HepG2 (cell line): Measurements from ENCODE around the gene DOLK. TPM values are rescaled to one million over a fixed set of nuclear protein-coding genes. Genes with fewer than 3 reads are reported as not detected.

ENCODE experiments used
- CAMTA2 ChIP-seq: sonication (generic); formaldehyde crosslinking; IDR thresholded peaks from 2 replicates; pipeline ENCODE4 v1.4.0; 2020; ENCODE audit warnings: mild to moderate bottlenecking, missing genetic modification reagents, borderline replicate concordance
- ESRRA ChIP-seq: sonication (generic); formaldehyde crosslinking; IDR thresholded peaks from 2 replicates; pipeline ENCODE4 v1.5.1; 2020; ENCODE audit warnings: mild to moderate bottlenecking, low read depth, missing genetic modification reagents
- MBNL3 ChIP-seq: fragments of 250-450 bp; sonication (Bioruptor Pico); conservative IDR thresholded peaks from 2 replicates; pipeline ENCODE4 v1.8.0; 2022; ENCODE audit warnings: mild to moderate bottlenecking, inconsistent platforms
- NR2F6 ChIP-seq, 2 experiments: IDR thresholded peaks; 2 replicates each; pipeline ENCODE4 v1.6.1; 2016; ENCODE audit warnings: antibody characterized with exemption in 1 of 2, mild to moderate bottlenecking in 1 of 2
- ZBTB39 ChIP-seq: sonication (generic); formaldehyde crosslinking; IDR thresholded peaks from 2 replicates; pipeline ENCODE4 v1.5.0; 2020; ENCODE audit warnings: missing genetic modification reagents
- ZNF230 ChIP-seq: sonication (generic); formaldehyde crosslinking; IDR thresholded peaks from 2 replicates; pipeline ENCODE4 v1.4.0; 2020; ENCODE audit warnings: mild to moderate bottlenecking, missing genetic modification reagents
- ZNF256 ChIP-seq: sonication (generic); formaldehyde crosslinking; conservative IDR thresholded peaks from 2 replicates; pipeline ENCODE4 v1.4.0; 2020; ENCODE audit warnings: missing genetic modification reagents
- ZNF331 ChIP-seq: sonication (generic); formaldehyde crosslinking; IDR thresholded peaks from 2 replicates; pipeline ENCODE4 v1.4.0; 2020; ENCODE audit warnings: missing genetic modification reagents
- ZNF430 ChIP-seq: sonication (generic); formaldehyde crosslinking; IDR thresholded peaks from 2 replicates; pipeline ENCODE4 v1.9.0; 2021; ENCODE audit warnings: mild to moderate bottlenecking, missing genetic modification reagents
- ZNF496 ChIP-seq: sonication (generic); formaldehyde crosslinking; IDR thresholded peaks from 2 replicates; pipeline ENCODE4 v1.8.1; 2023; ENCODE audit warnings: mild to moderate bottlenecking, moderate library complexity, missing genetic modification reagents; ENCODE audit not compliant: insufficient replicate concordance
- ZNF572 ChIP-seq: sonication (generic); formaldehyde crosslinking; IDR thresholded peaks from 2 replicates; pipeline ENCODE4 v1.5.1; 2020; ENCODE audit warnings: mild to moderate bottlenecking, missing genetic modification reagents
- ZNF777 ChIP-seq: sonication (generic); formaldehyde crosslinking; IDR thresholded peaks from 2 replicates; pipeline ENCODE4 v1.4.0; 2020; ENCODE audit warnings: missing genetic modification reagents
- ZNF816 ChIP-seq: sonication (generic); formaldehyde crosslinking; IDR thresholded peaks from 2 replicates; pipeline ENCODE4 v1.8.0; 2022; ENCODE audit warnings: missing genetic modification reagents, mild to moderate bottlenecking, borderline replicate concordance
- ZNF878 ChIP-seq: sonication (generic); formaldehyde crosslinking; IDR thresholded peaks from 2 replicates; pipeline ENCODE4 v1.8.1; 2023; ENCODE audit warnings: mild to moderate bottlenecking, missing genetic modification reagents, moderate library complexity
- polyA plus RNA-seq, 8 experiments: library from polyadenylated mRNA; depleted of rRNA in 3 of 8; stranded (reverse) in 7 of 8; unstranded in 1 of 8; fragments of >200 nt; fragmentation: Illumina TruSeq in 4 of 8; extraction: Trizol in 4 of 8; gene quantifications; 2 replicates each; pipeline versions ENCODE4 v1.2.1 to v1.2.3, GENCODE V29; 2011 to 2016; ENCODE audit warnings: low read depth in 4 of 8, missing spikeins in 1 of 8, mixed read lengths in 1 of 8; ENCODE audit not compliant: insufficient read depth in 1 of 8
- total RNA-seq, 5 experiments: library from RNA; depleted of rRNA; stranded (reverse); fragments of >200 nt; fragmentation: Illumina TruSeq; extraction: Trizol; gene quantifications; 2 replicates each; pipeline ENCODE4 v1.2.3, GENCODE V29; 2016; ENCODE audit warnings: low read depth in 1 of 5
- TF ChIP-seq, protein P1 (sequence below): sonication (generic); formaldehyde crosslinking; IDR thresholded peaks from 2 replicates; pipeline ENCODE4 v1.4.0; 2020; ENCODE audit warnings: missing genetic modification reagents
- TF ChIP-seq, protein P2 (sequence below): sonication (generic); formaldehyde crosslinking; IDR thresholded peaks from 2 replicates; pipeline ENCODE4 v1.8.1; 2023; ENCODE audit warnings: mild to moderate bottlenecking, moderate library complexity, missing genetic modification reagents
- TF ChIP-seq, protein P3 (sequence below): sonication (generic); formaldehyde crosslinking; IDR thresholded peaks from 2 replicates; pipeline ENCODE4 v1.5.1; 2020; ENCODE audit warnings: mild to moderate bottlenecking, missing genetic modification reagents

Gene DOLK
- total and polyA plus RNA-seq, 2 of the 13 experiments (the other 11 are each of a cell fraction or from before 2014, with no cell fraction given): 15.4 to 18.7 TPM

DNA sequence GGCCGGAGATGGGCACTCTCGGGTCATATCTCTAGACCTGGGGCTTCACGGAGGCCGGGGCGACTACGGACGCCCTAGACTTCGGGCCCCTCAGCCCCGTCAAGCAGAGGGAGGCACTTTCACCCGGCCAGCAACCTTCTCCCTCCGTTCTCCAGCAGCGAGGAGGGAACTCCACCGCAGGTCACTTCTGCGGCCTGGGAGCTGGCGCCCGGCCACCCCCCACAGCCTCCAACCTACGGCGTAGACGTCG, 201 bp downstream of the DOLK start (continued):
- TF ChIP-seq, protein P1, sequence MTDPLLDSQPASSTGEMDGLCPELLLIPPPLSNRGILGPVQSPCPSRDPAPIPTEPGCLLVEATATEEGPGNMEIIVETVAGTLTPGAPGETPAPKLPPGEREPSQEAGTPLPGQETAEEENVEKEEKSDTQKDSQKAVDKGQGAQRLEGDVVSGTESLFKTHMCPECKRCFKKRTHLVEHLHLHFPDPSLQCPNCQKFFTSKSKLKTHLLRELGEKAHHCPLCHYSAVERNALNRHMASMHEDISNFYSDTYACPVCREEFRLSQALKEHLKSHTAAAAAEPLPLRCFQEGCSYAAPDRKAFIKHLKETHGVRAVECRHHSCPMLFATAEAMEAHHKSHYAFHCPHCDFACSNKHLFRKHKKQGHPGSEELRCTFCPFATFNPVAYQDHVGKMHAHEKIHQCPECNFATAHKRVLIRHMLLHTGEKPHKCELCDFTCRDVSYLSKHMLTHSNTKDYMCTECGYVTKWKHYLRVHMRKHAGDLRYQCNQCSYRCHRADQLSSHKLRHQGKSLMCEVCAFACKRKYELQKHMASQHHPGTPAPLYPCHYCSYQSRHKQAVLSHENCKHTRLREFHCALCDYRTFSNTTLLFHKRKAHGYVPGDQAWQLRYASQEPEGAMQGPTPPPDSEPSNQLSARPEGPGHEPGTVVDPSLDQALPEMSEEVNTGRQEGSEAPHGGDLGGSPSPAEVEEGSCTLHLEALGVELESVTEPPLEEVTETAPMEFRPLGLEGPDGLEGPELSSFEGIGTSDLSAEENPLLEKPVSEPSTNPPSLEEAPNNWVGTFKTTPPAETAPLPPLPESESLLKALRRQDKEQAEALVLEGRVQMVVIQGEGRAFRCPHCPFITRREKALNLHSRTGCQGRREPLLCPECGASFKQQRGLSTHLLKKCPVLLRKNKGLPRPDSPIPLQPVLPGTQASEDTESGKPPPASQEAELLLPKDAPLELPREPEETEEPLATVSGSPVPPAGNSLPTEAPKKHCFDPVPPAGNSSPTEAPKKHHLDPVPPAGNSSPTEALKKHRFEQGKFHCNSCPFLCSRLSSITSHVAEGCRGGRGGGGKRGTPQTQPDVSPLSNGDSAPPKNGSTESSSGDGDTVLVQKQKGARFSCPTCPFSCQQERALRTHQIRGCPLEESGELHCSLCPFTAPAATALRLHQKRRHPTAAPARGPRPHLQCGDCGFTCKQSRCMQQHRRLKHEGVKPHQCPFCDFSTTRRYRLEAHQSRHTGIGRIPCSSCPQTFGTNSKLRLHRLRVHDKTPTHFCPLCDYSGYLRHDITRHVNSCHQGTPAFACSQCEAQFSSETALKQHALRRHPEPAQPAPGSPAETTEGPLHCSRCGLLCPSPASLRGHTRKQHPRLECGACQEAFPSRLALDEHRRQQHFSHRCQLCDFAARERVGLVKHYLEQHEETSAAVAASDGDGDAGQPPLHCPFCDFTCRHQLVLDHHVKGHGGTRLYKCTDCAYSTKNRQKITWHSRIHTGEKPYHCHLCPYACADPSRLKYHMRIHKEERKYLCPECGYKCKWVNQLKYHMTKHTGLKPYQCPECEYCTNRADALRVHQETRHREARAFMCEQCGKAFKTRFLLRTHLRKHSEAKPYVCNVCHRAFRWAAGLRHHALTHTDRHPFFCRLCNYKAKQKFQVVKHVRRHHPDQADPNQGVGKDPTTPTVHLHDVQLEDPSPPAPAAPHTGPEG: 0 out of 2 replicates have a peak, but pooled peaks have one; percentile 9
- TF ChIP-seq ZBTB39 (CRISPR knock-in tag) (0 out of 2 replicates have a peak, but pooled peaks have one; percentile 60), ZNF230 (no peak), ZNF572 (CRISPR knock-in tag) (0 out of 2 replicates have a peak, but pooled peaks have one; percentile 68), ZNF430 (CRISPR knock-in tag) (no peak), MBNL3 (CRISPR knock-in tag) (no peak), CAMTA2 (CRISPR knock-in tag) (no peak), ZNF496 (CRISPR knock-in tag) (no peak), ZNF777 (CRISPR knock-in tag) (no peak), NR2F6 (IDR thresholded peaks at IDR 0.05) (no peak), NR2F6 (CRISPR knock-in tag; IDR thresholded peaks at IDR 0.05) (no peak), ESRRA (CRISPR knock-in tag) (no peak; the same call in 1 of the 2 replicates), ZNF331 (CRISPR knock-in tag) (no peak), ZNF816 (CRISPR knock-in tag) (no peak), ZNF256 (CRISPR knock-in tag) (peak; percentile 42; the same call in 1 of the 2 replicates), ZNF878 (no peak)
- TF ChIP-seq, protein P2, sequence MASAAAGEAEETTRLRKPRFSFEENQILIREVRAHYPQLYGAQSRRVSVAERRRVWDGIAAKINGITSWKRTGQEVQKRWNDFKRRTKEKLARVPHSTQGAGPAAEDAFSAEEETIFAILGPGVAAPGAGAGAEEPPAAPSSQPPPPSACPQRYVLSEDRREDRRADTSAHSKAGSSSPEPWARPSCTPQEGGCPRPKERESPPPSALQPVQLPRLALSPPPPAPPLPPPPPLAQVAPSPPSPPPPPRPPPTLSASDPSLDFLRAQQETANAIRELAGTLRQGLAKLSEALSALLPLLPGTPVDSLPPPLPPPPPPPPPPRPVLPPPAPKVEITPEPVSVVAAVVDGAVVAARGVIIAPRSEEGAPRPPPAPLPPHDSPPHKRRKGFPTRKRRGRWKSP (CRISPR knock-in tag): no peak
- TF ChIP-seq, protein P3, sequence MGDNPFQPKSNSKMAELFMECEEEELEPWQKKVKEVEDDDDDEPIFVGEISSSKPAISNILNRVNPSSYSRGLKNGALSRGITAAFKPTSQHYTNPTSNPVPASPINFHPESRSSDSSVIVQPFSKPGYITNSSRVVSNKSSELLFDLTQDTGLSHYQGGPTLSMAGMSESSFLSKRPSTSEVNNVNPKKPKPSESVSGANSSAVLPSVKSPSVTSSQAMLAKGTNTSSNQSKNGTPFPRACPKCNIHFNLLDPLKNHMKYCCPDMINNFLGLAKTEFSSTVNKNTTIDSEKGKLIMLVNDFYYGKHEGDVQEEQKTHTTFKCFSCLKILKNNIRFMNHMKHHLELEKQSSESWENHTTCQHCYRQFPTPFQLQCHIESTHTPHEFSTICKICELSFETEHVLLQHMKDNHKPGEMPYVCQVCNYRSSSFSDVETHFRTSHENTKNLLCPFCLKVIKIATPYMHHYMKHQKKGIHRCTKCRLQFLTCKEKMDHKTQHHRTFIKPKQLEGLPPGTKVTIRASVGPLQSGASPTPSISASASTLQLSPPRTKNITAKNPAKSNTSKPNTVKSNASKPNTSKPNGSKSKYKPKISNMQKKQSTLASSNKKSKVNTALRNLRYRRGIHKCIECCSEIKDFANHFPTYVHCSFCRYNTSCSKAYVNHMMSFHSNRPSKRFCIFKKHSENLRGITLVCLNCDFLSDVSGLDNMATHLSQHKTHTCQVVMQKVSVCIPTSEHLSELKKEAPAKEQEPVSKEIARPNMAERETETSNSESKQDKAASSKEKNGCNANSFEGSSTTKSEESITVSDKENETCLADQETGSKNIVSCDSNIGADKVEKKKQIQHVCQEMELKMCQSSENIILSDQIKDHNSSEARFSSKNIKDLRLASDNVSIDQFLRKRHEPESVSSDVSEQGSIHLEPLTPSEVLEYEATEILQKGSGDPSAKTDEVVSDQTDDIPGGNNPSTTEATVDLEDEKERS: no peak
